ENCODE data around the gene PRDM1.
A peak's percentile ranks its signal among the peaks of the same experiment; 100 is the strongest.

PRDM1 gene

DNA sequence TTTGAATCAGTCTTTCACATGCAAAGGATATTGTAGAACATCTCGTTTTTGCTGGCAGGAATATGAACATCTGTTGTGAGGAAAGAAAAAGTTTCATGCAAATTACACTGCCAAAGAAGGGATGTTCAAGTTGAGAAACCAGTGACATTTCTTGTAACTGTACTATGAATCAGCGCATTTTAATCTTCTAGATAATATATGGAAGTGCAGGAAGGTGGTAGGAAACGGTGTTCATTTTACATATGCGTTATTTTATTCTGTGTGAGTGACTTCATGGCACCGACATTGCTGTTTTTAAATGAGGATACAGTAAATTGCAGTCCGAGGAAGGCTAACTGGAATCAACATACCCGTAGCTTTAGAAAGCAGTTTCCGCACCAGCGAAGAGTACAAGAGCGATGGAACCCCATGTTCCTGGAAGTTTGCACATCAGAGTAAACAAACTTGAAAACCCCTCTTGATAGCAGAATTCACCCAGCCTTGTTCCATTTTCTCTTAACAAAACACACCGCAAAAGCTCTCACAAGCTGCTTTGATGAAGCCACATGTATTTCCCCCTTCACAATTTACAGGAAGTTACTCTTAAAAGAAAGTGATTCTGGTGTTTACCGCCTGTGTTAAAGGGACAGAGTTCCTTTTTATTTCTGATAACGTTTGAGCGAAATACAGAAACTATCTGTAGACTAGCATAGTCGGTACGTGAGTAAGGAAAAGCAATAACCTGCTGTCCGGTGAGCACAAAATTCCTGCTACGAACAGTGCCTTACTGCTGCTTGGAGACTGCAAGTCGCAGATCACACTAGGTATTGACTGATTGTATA is 11.5 kb downstream of the PRDM1 start:
- Mint-ChIP-seq H3K4me3 (peak overlapping the region; percentile 84 to 89), H3K36me3 (no peaks in the 10 kb centered on the region), H3K4me1 (peaks cover 40 to 53% of the 10 kb centered on the region in 2 donors), H3K27ac (peak overlapping the region; percentile 86), H3K27me3 (no peaks in the 10 kb centered on the region), H3K9me3 (no peaks in the 10 kb centered on the region)
- peak; percentile 82 to 86 for ATAC-seq (replicated peaks)
- peak; percentile 41 for DNase-seq

DNA sequence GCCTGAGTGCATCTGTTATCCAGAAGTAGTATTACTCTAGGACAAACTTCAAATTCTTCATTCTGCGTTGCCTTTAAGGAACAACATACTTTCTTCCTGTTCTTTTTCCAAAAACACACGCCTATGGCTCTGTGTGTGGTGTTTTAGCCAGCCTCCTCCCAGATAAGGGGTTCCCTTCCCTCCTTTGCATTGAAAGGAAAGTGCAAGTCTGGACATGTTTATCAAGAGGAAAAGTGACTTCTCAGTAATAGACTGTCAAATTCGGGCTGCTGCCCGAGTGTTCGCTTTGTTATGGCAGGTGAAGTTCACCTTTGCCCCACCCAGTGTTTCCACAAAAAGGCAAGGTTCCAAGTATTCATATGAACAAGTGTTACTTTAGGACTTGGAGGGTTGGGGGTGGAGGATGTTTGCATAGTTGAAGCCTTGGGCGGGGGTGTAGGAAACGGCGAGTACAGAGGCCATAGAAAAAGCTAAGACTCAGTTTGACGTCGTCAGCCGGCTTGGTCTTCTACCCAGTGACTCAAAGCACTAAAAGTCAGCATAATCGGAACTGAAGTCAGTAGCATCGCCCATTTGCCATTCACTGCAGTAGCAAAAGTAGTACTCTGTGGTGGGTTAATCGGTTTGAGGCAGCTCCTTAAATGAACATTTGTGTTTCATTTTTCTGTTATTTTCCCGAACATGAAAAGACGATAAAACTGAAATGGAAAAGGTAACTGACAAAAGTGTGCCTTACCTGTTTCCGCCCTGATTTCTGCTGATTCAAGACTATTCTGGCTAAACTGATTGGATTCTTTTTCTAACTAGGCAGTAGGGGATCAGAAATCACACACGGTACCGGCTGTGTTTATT is 12.5 kb downstream of the PRDM1 start:
- Mint-ChIP-seq H3K4me1 (peaks cover 43 to 55% of the 10 kb centered on the region in 2 donors), H3K9me3 (no peaks in the 10 kb centered on the region), H3K36me3 (no peaks in the 10 kb centered on the region), H3K27ac (peak overlapping the region; percentile 86), H3K27me3 (no peaks in the 10 kb centered on the region), H3K4me3 (peak overlapping the region; percentile 84 to 89)
- DNase-seq (peak; percentile 24), ATAC-seq (replicated peaks) (peak; percentile 45 to 51)

DNA sequence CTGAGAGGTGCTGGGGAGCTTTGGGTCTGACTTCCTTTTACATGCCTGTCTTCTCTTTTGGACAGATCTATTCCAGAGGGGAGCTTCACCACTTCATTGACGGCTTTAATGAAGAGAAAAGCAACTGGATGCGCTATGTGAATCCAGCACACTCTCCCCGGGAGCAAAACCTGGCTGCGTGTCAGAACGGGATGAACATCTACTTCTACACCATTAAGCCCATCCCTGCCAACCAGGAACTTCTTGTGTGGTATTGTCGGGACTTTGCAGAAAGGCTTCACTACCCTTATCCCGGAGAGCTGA is 13.1 kb downstream of the PRDM1 start:
- ATAC-seq (replicated peaks) (no peak), DNase-seq (no peak)
- Mint-ChIP-seq H3K9me3 (no peaks in the 10 kb centered on the region), H3K36me3 (no peaks in the 10 kb centered on the region), H3K4me3 (no peak overlapping the region), H3K27ac (no peak overlapping the region), H3K27me3 (no peaks in the 10 kb centered on the region), H3K4me1 (peaks cover 43 to 55% of the 10 kb centered on the region in 2 donors)

DNA sequence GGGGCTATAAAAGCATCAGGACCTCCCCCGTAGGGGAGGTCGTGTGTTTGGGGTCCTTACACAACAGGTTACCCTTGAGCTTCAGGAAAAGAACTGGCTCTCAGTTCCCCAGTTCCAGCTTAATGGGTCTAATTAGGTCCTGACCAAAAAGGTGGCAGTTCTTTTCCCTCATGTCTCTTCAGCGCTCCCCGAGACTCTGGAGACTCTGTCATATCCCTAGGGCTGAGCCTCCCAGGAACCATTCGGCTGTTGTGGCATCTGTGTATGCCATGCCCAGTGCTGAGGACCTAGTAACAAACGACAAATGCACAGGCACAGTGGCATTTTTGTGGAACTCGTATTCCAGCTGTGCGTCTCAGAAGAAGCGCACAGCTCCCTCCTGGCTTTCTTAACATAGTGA is 14.6 kb downstream of the PRDM1 start:
- ATAC-seq (replicated peaks): no peak
- no peak overlapping the region for H3K27ac Mint-ChIP-seq
- no peak for DNase-seq
- H3K4me3 Mint-ChIP-seq: no peak overlapping the region
- H3K9me3 Mint-ChIP-seq: no peaks in the 10 kb centered on the region
- H3K36me3 Mint-ChIP-seq: peaks cover 4 to 6% of the 10 kb centered on the region in 2 donors
- peaks cover 0 to 7% of the 10 kb centered on the region in 2 donors for H3K27me3 Mint-ChIP-seq
- H3K4me1 Mint-ChIP-seq: peaks cover 38 to 46% of the 10 kb centered on the region in 2 donors

DNA sequence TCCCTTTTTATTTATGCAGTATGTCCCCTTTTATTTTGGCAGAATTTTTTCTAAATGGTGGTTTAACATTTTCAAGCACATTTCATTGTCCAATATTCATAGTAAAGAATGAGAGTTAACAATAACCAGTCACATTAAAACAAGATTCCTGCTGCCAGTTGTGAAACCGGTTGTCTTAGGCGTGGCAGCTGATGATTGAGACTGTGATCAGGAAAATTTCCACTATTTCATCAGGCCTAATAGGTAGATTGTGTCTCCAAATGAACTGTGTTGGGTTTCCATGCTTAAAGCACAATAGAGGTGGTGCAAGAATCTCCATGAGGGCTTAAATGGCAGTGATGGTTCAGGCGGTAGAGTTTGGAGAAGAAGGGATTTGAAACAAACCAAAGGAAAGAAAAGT is 15.3 kb downstream of the PRDM1 start:
- H3K27ac Mint-ChIP-seq: no peak overlapping the region
- DNase-seq: no peak
- no peaks in the 10 kb centered on the region for H3K9me3 Mint-ChIP-seq

DNA sequence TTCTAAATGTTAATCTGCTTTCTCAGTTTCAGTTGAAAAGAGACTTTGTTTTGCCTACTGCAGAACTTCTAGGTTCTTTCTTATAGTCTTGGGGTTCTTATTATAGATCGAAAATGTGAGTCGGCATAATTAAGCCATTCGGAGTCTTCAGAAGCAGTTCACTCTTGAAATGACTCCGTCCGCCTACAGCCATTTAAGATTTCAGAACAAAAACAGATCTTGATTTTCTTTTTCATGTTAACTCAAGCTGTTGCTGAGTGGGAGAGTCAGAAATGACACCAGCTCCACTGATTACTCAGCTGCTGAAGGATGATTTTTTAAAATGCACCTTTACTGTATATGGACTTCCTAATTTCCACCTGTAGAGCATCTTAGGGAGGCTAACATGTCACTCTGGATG is 15.9 kb downstream of the PRDM1 start:
- peaks cover 8 to 11% of the 10 kb centered on the region in 2 donors for H3K36me3 Mint-ChIP-seq
- ATAC-seq (replicated peaks) (peak; percentile 32 to 53), DNase-seq (peak; percentile 33)
- no peak overlapping the region for H3K27ac Mint-ChIP-seq
- H3K4me1 Mint-ChIP-seq: peaks cover 41 to 44% of the 10 kb centered on the region in 2 donors
- peaks cover 0 to 7% of the 10 kb centered on the region in 2 donors for H3K27me3 Mint-ChIP-seq
- no peaks in the 10 kb centered on the region for H3K9me3 Mint-ChIP-seq
- no peak overlapping the region for H3K4me3 Mint-ChIP-seq

More for the DNA sequence above, 15.3 kb downstream of the PRDM1 start:
- no peak for ATAC-seq (replicated peaks)
- Mint-ChIP-seq H3K4me1 (peaks cover 38 to 46% of the 10 kb centered on the region in 2 donors), H3K27me3 (peaks cover 0 to 7% of the 10 kb centered on the region in 2 donors), H3K4me3 (no peak overlapping the region), H3K36me3 (peaks cover 4 to 6% of the 10 kb centered on the region in 2 donors)

DNA sequence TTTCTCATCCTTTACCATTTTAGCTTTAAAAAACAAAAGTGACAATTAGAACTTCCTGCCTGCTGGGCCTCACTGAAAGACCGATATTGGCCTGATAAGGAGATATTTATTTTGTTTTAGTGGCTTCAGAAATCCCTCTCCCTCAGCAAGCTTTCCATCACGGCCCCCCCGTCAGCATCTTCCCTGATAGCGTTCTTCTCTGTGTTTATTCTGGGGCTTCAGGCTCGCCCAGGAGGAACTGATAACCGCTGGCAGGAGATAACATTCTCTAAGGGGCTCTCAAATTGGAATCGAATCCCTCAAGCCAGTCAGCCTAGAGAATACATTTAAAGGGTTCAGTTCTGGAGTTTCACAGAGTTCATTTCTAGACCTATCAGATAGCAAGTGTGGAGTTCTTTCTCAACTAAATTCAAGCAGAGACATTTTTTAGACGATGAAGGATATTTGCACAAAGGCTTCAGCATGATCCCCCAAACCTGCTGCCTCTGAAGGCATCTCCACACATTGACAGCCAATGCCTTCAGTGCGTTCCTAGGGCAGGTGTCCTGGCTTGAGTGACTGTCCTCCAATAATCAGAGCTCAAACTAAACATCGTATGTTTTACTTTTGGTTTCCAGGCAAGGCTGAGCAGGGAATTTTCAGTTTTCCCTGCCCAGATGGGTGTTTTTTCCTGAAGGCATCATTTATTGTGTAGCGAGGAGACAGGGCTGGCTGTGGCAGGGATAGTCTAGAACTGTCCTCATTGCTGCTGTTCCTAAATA is 17.0 kb downstream of the PRDM1 start:
- H3K4me1 Mint-ChIP-seq: peaks cover 33% of the 10 kb centered on the region in 2 donors
- H3K27ac Mint-ChIP-seq: peak overlapping the region; percentile 51
- H3K9me3 Mint-ChIP-seq: no peaks in the 10 kb centered on the region
- peak overlapping the region in 1 of 2 donors; percentile 68 for H3K4me3 Mint-ChIP-seq
- ATAC-seq (replicated peaks) (no peak), DNase-seq (no peak)
- peaks cover 12 to 13% of the 10 kb centered on the region in 2 donors for H3K36me3 Mint-ChIP-seq
- peaks cover 0 to 7% of the 10 kb centered on the region in 2 donors for H3K27me3 Mint-ChIP-seq

DNA sequence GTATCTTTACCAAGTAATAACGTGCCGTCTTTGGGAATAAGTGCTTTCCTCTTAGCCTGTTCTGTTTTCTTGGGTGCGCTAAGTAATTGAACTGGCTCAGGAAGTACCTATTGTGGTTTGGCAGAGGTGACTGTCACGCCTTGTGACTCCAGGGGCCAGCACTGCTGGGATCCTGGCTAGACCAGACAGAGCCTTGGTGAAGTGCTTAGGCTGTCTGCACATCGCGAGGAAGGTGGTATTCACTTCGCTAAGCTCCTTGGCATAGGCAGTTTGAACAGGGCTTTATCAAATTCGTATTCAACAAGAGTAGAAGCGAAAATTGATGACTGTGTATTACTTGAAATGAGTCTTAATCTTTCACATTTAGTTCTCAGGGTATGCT is 17.6 kb downstream of the PRDM1 start:
- DNase-seq: no peak
- ATAC-seq (replicated peaks): peak; percentile 73
- Mint-ChIP-seq H3K27ac (no peak overlapping the region), H3K4me1 (peaks cover 27% of the 10 kb centered on the region in 2 donors), H3K36me3 (peaks cover 12 to 13% of the 10 kb centered on the region in 2 donors), H3K9me3 (no peaks in the 10 kb centered on the region), H3K27me3 (peaks cover 0 to 7% of the 10 kb centered on the region in 2 donors), H3K4me3 (peak overlapping the region; percentile 29 to 68)

DNA sequence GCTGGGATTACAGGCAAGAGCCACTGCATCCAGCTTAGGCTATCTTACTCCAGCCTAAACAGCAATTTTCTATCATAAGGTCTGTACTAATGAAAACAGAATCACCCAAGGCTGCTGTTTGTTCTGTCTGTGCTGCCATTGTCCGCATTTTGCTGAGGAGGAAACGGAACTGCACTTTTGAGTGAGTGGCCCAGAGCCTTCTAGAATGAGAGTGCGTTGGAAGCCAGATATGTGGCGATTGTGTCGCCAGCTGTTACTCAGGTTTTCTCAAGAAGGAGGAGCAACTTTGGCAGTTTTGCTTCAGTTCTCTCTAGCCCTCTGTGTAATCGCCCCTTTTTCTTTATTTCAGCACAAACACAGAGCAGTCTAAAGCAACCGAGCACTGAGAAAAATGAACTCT is 18.3 kb downstream of the PRDM1 start:
- Mint-ChIP-seq H3K4me1 (peaks cover 21 to 24% of the 10 kb centered on the region in 2 donors), H3K4me3 (no peak overlapping the region), H3K36me3 (peaks cover 12 to 13% of the 10 kb centered on the region in 2 donors), H3K27ac (no peak overlapping the region), H3K27me3 (peaks cover 0 to 7% of the 10 kb centered on the region in 2 donors), H3K9me3 (no peaks in the 10 kb centered on the region)
- DNase-seq (no peak), ATAC-seq (replicated peaks) (no peak)

DNA sequence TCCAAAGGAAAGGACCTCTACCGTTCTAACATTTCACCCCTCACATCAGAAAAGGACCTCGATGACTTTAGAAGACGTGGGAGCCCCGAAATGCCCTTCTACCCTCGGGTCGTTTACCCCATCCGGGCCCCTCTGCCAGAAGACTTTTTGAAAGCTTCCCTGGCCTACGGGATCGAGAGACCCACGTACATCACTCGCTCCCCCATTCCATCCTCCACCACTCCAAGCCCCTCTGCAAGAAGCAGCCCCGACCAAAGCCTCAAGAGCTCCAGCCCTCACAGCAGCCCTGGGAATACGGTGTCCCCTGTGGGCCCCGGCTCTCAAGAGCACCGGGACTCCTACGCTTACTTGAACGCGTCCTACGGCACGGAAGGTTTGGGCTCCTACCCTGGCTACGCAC is 18.8 kb downstream of the PRDM1 start:
- ATAC-seq (replicated peaks): no peak
- Mint-ChIP-seq H3K27me3 (peaks cover 0 to 7% of the 10 kb centered on the region in 2 donors), H3K4me1 (peaks cover 21 to 24% of the 10 kb centered on the region in 2 donors), H3K27ac (no peak overlapping the region), H3K9me3 (no peaks in the 10 kb centered on the region), H3K36me3 (peaks cover 12 to 13% of the 10 kb centered on the region in 2 donors), H3K4me3 (no peak overlapping the region)
- no peak for DNase-seq

DNA sequence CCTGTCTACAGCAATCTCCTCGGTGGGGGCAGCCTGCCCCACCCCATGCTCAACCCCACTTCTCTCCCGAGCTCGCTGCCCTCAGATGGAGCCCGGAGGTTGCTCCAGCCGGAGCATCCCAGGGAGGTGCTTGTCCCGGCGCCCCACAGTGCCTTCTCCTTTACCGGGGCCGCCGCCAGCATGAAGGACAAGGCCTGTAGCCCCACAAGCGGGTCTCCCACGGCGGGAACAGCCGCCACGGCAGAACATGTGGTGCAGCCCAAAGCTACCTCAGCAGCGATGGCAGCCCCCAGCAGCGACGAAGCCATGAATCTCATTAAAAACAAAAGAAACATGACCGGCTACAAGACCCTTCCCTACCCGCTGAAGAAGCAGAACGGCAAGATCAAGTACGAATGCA is 19.4 kb downstream of the PRDM1 start:
- ATAC-seq (replicated peaks) (no peak), DNase-seq (no peak)
- no peak overlapping the region for H3K4me3 Mint-ChIP-seq
- H3K36me3 Mint-ChIP-seq: peaks cover 12 to 13% of the 10 kb centered on the region in 2 donors
- H3K4me1 Mint-ChIP-seq: peaks cover 21 to 24% of the 10 kb centered on the region in 2 donors
- H3K27ac Mint-ChIP-seq: no peak overlapping the region
- H3K9me3 Mint-ChIP-seq: no peaks in the 10 kb centered on the region
- peaks cover 0 to 7% of the 10 kb centered on the region in 2 donors for H3K27me3 Mint-ChIP-seq

DNA sequence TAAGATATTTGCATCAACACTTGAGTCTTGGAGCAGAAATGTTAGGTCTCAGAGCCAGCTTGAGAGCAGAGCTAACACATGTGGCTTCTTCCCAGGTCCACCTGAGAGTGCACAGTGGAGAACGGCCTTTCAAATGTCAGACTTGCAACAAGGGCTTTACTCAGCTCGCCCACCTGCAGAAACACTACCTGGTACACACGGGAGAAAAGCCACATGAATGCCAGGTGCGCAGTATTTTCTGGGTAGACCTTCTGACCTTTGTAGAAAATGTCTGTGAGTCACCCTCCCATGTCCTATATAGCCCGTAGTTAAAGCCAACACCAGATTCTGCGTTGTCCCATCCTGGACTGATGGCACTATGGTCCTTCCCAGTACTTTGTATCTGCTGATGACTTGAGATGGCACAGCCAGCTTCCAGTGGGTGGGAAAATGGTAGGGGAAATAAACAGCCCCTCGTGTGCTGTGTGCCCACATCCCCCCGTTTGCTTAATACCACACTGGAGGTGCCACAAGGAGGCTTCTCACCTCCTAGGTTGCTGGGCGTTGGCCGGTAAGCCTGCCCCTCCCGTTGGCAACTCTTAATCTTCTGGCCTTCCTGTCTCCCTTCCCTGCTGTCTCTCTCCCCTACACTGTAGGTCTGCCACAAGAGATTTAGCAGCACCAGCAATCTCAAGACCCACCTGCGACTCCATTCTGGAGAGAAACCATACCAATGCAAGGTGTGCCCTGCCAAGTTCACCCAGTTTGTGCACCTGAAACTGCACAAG is 20.3 kb downstream of the PRDM1 start:
- ATAC-seq (replicated peaks): no peak

DNA sequence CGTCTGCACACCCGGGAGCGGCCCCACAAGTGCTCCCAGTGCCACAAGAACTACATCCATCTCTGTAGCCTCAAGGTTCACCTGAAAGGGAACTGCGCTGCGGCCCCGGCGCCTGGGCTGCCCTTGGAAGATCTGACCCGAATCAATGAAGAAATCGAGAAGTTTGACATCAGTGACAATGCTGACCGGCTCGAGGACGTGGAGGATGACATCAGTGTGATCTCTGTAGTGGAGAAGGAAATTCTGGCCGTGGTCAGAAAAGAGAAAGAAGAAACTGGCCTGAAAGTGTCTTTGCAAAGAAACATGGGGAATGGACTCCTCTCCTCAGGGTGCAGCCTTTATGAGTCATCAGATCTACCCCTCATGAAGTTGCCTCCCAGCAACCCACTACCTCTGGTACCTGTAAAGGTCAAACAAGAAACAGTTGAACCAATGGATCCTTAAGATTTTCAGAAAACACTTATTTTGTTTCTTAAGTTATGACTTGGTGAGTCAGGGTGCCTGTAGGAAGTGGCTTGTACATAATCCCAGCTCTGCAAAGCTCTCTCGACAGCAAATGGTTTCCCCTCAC is 21.0 kb downstream of the PRDM1 start:
- peaks cover 12 to 13% of the 10 kb centered on the region in 2 donors for H3K36me3 Mint-ChIP-seq
- no peak overlapping the region for H3K4me3 Mint-ChIP-seq
- H3K9me3 Mint-ChIP-seq: no peaks in the 10 kb centered on the region
- DNase-seq (no peak), ATAC-seq (replicated peaks) (no peak)
- peaks cover 14 to 21% of the 10 kb centered on the region in 2 donors for H3K4me1 Mint-ChIP-seq
- no peak overlapping the region for H3K27ac Mint-ChIP-seq
- peaks cover under 1 to 7% of the 10 kb centered on the region in 2 donors for H3K27me3 Mint-ChIP-seq

More for the DNA sequence above, 20.3 kb downstream of the PRDM1 start:
- peaks cover 17 to 22% of the 10 kb centered on the region in 2 donors for H3K4me1 Mint-ChIP-seq
- no peaks in the 10 kb centered on the region for H3K9me3 Mint-ChIP-seq
- DNase-seq: no peak
- H3K4me3 Mint-ChIP-seq: no peak overlapping the region
- H3K36me3 Mint-ChIP-seq: peaks cover 12 to 13% of the 10 kb centered on the region in 2 donors
- H3K27me3 Mint-ChIP-seq: peaks cover 0 to 7% of the 10 kb centered on the region in 2 donors
- H3K27ac Mint-ChIP-seq: no peak overlapping the region
